ENCODE measurements around the gene EPB41L4B.
"Not testable (repeated sequence)": the region's sequence is repeated elsewhere in the genome, so short reads cannot be mapped to it uniquely, and the experiment has no call there.

Gene EPB41L4B

GRCh38 chr9:109320742-109321448 is at the start of gene EPB41L4B:
EPB41L4B (minus strand) TSS chr9:109321059; CDS start chr9:109320446, 613 bp downstream.
- in situ Hi-C loops (cut with MboI; ENCODE audit: low sequenced_read_pairs): no loop called here

GRCh38 chr9:109369285-109369684 is 48.4 kb upstream of the EPB41L4B start:
- in situ Hi-C loops (cut with MboI; ENCODE audit: low sequenced_read_pairs): no loop called here

GRCh38 chr9:109360771-109361170 is 39.9 kb upstream of the EPB41L4B start:
- in situ Hi-C loops (cut with MboI; ENCODE audit: low sequenced_read_pairs): no loop called here

GRCh38 chr9:109358968-109359603 is 38.2 kb upstream of the EPB41L4B start:
- in situ Hi-C loops (cut with MboI; ENCODE audit: low sequenced_read_pairs): not testable (repeated sequence)

GRCh38 chr9:109355564-109356297 is 34.9 kb upstream of the EPB41L4B start:
- in situ Hi-C loops (cut with MboI; ENCODE audit: low sequenced_read_pairs): no loop called here

GRCh38 chr9:109354190-109354589 is 33.3 kb upstream of the EPB41L4B start:
- in situ Hi-C loops (cut with MboI; ENCODE audit: low sequenced_read_pairs): no loop called here

GRCh38 chr9:109351032-109351431 is 30.2 kb upstream of the EPB41L4B start:
- in situ Hi-C loops (cut with MboI; ENCODE audit: low sequenced_read_pairs): no loop called here

GRCh38 chr9:109349421-109349846 is 28.6 kb upstream of the EPB41L4B start:
- in situ Hi-C loops (cut with MboI; ENCODE audit: low sequenced_read_pairs): no loop called here

- in situ Hi-C loops (cut with MboI; ENCODE audit: low sequenced_read_pairs): no loop called here
Measured at GRCh38 chr9:109346904-109347303, 26.0 kb upstream of the EPB41L4B start.

GRCh38 chr9:109344866-109345265 is 24.0 kb upstream of the EPB41L4B start:
- in situ Hi-C loops (cut with MboI; ENCODE audit: low sequenced_read_pairs): no loop called here

GRCh38 chr9:109342878-109343277 is 22.0 kb upstream of the EPB41L4B start:
- in situ Hi-C loops (cut with MboI; ENCODE audit: low sequenced_read_pairs): no loop called here

- in situ Hi-C loops (cut with MboI; ENCODE audit: low sequenced_read_pairs): no loop called here
Measured at GRCh38 chr9:109341561-109341960, 20.7 kb upstream of the EPB41L4B start.

- in situ Hi-C loops (cut with MboI; ENCODE audit: low sequenced_read_pairs): not testable (repeated sequence)
Measured at GRCh38 chr9:109340979-109341378, 20.1 kb upstream of the EPB41L4B start.

- in situ Hi-C loops (cut with MboI; ENCODE audit: low sequenced_read_pairs): no loop called here
Measured at GRCh38 chr9:109336409-109336808, 15.6 kb upstream of the EPB41L4B start.

- in situ Hi-C loops (cut with MboI; ENCODE audit: low sequenced_read_pairs): no loop called here
Measured at GRCh38 chr9:109335929-109336328, 15.1 kb upstream of the EPB41L4B start.

- in situ Hi-C loops (cut with MboI; ENCODE audit: low sequenced_read_pairs): no loop called here
Measured at GRCh38 chr9:109335121-109335520, 14.3 kb upstream of the EPB41L4B start.

GRCh38 chr9:109331353-109331752 is 10.5 kb upstream of the EPB41L4B start:
- in situ Hi-C loops (cut with MboI; ENCODE audit: low sequenced_read_pairs): no loop called here

- in situ Hi-C loops (cut with MboI; ENCODE audit: low sequenced_read_pairs): no loop called here
Measured at GRCh38 chr9:109329638-109330258, 8.9 kb upstream of the EPB41L4B start.

- in situ Hi-C loops (cut with MboI; ENCODE audit: low sequenced_read_pairs): no loop called here
Measured at GRCh38 chr9:109328978-109329637, 8.2 kb upstream of the EPB41L4B start.

- in situ Hi-C loops (cut with MboI; ENCODE audit: low sequenced_read_pairs): no loop called here
Measured at GRCh38 chr9:109325089-109325488, 4.2 kb upstream of the EPB41L4B start.

GRCh38 chr9:109323771-109324170 is 2.9 kb upstream of the EPB41L4B start:
- in situ Hi-C loops (cut with MboI; ENCODE audit: low sequenced_read_pairs): no loop called here

Data from HL-60/S4 (cell line).